Peyer's patch (tissue), 4 donors: ENCODE measurements around the gene EIF3I.

Source experiments
- CTCF ChIP-seq, 6 experiments: fragments of 450-650 bp in 4 of 6; fragments of 200-600 bp in 2 of 6; sonication (generic) in 1 of 6; IDR thresholded peaks; one replicate each; pipeline ENCODE4 v1.5.1; 2017 to 2019; ENCODE audit warnings: antibody characterized with exemption in 6 of 6, mild to moderate bottlenecking in 3 of 6, moderate library complexity in 1 of 6
- POLR2A ChIP-seq, 2 donors: fragments of 450-650 bp; IDR thresholded peaks; one replicate each; pipeline ENCODE4 v1.5.1; 2017; ENCODE audit warnings: antibody characterized with exemption in 2 of 2, mild to moderate bottlenecking in 2 of 2, moderate library complexity in 2 of 2

GRCh38 chr1:32247983-32248889 lies 26.0 kb downstream of the EIF3I start:
- TF ChIP-seq CTCF (IDR thresholded peaks at IDR 0.05) (peak; percentile 78 to 94 (median 88)), POLR2A (IDR thresholded peaks at IDR 0.05) (no peak)
